Motor neuron (in vitro differentiated cells): ENCODE measurements around the gene GVQW3. TPM values are rescaled to one million over a fixed set of nuclear protein-coding genes. Genes with fewer than 3 reads are reported as not detected.

Experiments used
- ATAC-seq, 8 experiments: fragments of 200-7000 bp; cut with Tn5 transposase; replicated peaks in 6 of 8; 2 replicates each; pipeline ENCODE4 v1.8.0; 2021; ENCODE audit warnings: mild to moderate bottlenecking in 8 of 8, moderate library complexity in 8 of 8
- H3K27ac ChIP-seq, 2 donors: fragments of 250-450 bp; sonication (Bioruptor Pico); 2 replicates each; pipeline ENCODE4 v1.9.0; 2021; ENCODE audit warnings: antibody characterized with exemption in 2 of 2, mild to moderate bottlenecking in 2 of 2, moderate library complexity in 1 of 2
- H3K4me1 ChIP-seq, 2 donors: fragments of 250-450 bp; sonication (Bioruptor Pico); replicated peaks in 1 of 2; 2 replicates each; pipeline ENCODE4 v1.6.1; 2021; ENCODE audit warnings: antibody characterized with exemption in 2 of 2, mild to moderate bottlenecking in 2 of 2, moderate library complexity in 1 of 2
- H3K4me3 ChIP-seq, 5 donors: fragments of 250-450 bp; sonication (Bioruptor Pico); 2 replicates each; pipeline ENCODE4 v1.9.0; 2021; ENCODE audit warnings: antibody characterized with exemption in 5 of 5, mild to moderate bottlenecking in 5 of 5, moderate library complexity in 4 of 5
- WGBS, 10 experiments: fragments of 450-650 bp; shearing (Covaris generic); methylation state at CpG; one replicate each; pipeline ENCODE4 v1.0.0; 2022; 5-methylcytosine and 5-hydroxymethylcytosine counted together
- in situ Hi-C, 9 experiments: fragments of 400-800 bp; cut with MboI; loops; one replicate each; pipeline ENCODE4 v1.15.0; 2021; ENCODE audit warnings: low sequenced_read_pairs in 9 of 9, low pct_unique_long_range_greater_than_20kb in 2 of 9; ENCODE audit not compliant: unreplicated experiment in 9 of 9
- total RNA-seq, 8 experiments: library from RNA; unstranded; fragments of 300-600 nt; gene quantifications; 2 replicates each; pipeline versions ENCODE4 v1.2.3 to v1.2.4, GENCODE V29; 2022

GVQW3 gene
- total RNA-seq, 8 experiments from 2014 or later = 2.4 to 21.1 (median 15.9) TPM

DNA sequence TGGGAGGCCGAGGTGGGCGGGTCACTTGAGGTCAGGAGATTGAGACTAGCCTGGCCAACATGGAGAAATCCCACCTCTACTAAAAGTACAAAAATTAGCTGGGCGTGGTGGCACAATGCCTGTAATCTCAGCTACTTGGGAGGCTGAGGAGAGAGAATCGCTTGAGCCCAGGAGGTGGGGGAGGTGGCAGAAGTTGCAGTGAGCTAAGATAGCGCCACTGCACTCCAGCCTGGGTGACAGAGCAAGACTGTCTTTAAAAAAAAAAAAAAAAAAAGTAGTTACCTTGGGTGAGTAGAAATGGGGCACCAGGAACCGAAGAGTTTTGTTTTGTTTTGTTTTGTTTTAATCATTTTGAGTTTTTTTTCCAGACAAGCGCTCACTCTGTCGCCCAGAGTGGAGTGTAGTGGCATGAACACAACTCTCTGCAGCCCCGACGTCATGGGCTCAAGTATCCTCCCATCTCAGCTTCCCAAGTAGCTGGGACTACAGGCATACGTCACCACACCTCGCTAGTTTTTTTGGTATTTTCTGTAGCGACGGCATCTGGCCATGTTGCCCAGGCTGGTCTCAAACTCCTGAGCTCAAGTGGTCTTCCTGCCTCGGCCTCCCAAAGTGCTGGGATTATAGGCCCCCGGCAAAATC lies 16.0 kb upstream of the GVQW3 start:
- no peak for ATAC-seq
- no peaks in the 10 kb centered on the region for H3K4me1 ChIP-seq
- in situ Hi-C loops = no loop called here
- WGBS, 10 experiments = 71 to 98% (median 93%) methylated on average over 2 to 13 of the region's 16 CpGs; no CpG with 5 or more reads in 2 of the 10 experiments
- no peak overlapping the region for H3K27ac ChIP-seq
- H3K4me3 ChIP-seq = no peak overlapping the region

DNA sequence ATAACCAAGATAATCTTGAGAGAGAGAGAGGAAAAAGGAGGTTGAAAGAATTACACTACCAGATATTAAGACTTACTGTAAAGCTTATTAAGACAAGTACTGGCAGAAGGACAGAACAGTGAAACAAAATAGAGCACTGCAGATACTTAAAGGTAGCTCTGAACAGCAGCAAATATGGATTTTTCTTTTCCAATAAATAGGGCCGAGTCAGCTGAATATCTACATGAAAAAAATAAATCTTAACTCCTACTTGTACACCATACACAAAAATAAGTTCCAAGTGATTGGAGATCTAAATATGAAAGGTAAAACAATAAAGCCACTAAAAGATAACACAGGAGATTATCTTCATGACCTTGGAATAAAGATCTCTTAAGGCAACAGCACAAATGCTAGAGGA lies 12.6 kb upstream of the GVQW3 start:
- no peak for ATAC-seq
- in situ Hi-C loops = no loop called here
- 0 to 100% (median 85%) methylated on average over 1 of the region's 1 CpG for WGBS, 10 experiments

DNA sequence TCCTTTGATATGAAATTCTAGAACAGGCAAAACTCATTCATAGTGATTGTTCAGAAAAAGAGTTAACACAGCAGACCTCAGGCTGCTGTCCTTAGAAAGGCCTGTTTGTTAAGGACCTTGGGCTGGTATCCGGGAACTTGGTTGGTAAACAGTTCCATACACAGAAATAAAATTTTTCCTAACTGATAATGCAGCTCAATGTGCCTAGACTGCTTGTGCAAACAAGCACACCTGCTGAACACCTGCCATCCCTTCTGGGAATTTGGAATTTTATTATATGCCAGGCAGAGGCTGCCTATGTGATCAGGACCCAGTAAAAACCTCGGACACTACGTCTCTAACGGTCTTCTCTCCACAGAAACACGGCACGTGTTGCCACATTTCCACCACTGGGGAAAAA lies 11.7 kb upstream of the GVQW3 start:
- H3K27ac ChIP-seq = no peak overlapping the region
- in situ Hi-C loops = no loop called here
- no peak for ATAC-seq
- 80 to 100% (median 83%) methylated on average over 1 to 6 of the region's 6 CpGs; no CpG with 5 or more reads in 3 of the 10 experiments for WGBS, 10 experiments
- no peaks in the 10 kb centered on the region for H3K4me1 ChIP-seq
- no peak overlapping the region for H3K4me3 ChIP-seq

More for the DNA sequence above, 12.6 kb upstream of the GVQW3 start:
- Histone ChIP-seq H3K27ac (no peak overlapping the region), H3K4me3 (no peak overlapping the region), H3K4me1 (no peaks in the 10 kb centered on the region)

DNA sequence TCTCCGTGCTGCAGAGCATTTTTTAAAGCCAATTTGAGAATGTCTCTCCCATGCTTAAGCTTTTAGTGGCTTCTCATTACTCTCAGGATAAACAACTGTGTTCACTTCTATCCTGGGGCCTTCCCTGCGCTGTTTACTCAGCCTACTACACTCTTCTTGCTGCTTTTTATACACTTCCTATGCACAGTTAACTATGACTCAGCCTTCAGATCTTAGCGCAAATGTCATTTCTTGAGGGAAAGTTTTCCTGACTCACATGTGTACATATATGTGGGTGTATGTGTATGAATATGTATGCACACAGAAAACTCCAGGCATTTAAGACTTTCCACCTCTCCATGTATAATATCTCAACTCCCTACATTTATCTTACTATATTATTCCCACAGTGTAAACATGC lies 10.0 kb upstream of the GVQW3 start:
- Histone ChIP-seq H3K27ac (no peak overlapping the region), H3K4me3 (no peak overlapping the region), H3K4me1 (peaks cover 0 to 7% of the 10 kb centered on the region in 2 donors)
- peak in 6 of 8 experiments; percentile 46 to 98 (median 90) for ATAC-seq
- in situ Hi-C loops = no loop called here
- WGBS, 10 experiments = 0 to 100% (median 91%) methylated on average over 1 to 3 of the region's 3 CpGs; no CpG with 5 or more reads in 2 of the 10 experiments

DNA sequence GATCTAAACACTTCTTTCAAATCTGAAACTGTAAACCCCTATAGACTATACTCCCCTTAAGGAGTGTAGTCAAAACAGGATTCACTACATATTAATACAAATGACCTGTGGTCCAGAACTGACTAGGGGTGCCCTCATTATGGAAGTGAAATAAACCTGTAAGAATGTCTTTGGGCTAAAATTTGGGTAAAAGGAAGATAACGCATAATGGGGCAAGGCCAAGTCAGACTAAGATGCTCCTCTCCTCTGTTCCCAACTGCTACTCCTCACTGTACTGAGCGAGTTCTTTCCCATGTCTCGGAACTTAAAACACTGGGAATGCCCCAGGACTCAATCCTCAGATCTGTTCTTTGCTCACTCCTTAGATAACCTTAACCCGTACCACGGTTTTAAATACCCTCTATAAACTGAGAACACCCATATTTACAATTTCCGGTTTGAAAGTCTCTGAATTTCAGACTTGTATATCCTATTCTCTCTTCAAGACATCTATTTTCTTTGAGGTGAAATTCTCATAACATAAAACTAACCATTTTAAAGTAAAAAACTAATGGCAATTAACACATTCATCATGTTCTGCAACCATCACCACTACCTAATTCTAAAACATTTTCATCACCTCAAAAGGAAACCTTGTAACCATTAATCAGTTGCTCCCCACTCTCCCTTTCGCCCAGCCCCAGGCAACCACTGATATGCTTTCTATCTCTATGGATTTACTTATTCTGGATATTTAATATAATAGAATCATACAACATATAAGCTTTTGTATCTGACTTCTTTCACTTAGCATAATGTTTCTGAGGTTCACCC lies 4.2 kb upstream of the GVQW3 start:
- WGBS, 10 experiments = 66 to 100% (median 88%) methylated on average over 2 to 7 of the region's 7 CpGs; no CpG with 5 or more reads in 1 of the 10 experiments
- no peak overlapping the region for H3K27ac ChIP-seq
- peaks cover 8 to 19% of the 10 kb centered on the region in 2 donors for H3K4me1 ChIP-seq
- in situ Hi-C loops = no loop called here
- ATAC-seq = no peak
- H3K4me3 ChIP-seq = no peak overlapping the region

DNA sequence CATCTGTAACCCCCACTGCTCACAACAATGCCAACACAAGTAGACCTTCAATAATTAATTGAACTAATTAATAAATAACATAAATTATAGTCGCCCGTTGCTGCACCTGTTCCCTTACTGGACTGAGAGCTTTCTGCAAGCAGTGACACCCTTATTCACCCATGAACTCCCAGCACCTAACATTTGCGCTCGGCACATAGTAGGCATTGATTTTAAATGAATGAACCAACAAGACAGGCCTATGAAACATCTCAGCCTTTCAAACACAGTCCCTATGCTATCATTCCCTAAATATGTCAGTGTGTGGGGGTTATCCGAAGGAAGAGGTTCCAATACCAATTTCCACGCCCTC lies 1.3 kb upstream of the GVQW3 start:
- 0 to 40% (median 24%) methylated on average over 2 to 6 of the region's 6 CpGs; no CpG with 5 or more reads in 2 of the 10 experiments for WGBS, 10 experiments
- ATAC-seq = no peak
- Histone ChIP-seq H3K4me3 (peak overlapping the region; percentile 54 to 91 (median 63)), H3K4me1 (peaks cover 25 to 40% of the 10 kb centered on the region in 2 donors), H3K27ac (peak overlapping the region in 1 of 2 donors; percentile 81)
- in situ Hi-C loops = no loop called here

DNA sequence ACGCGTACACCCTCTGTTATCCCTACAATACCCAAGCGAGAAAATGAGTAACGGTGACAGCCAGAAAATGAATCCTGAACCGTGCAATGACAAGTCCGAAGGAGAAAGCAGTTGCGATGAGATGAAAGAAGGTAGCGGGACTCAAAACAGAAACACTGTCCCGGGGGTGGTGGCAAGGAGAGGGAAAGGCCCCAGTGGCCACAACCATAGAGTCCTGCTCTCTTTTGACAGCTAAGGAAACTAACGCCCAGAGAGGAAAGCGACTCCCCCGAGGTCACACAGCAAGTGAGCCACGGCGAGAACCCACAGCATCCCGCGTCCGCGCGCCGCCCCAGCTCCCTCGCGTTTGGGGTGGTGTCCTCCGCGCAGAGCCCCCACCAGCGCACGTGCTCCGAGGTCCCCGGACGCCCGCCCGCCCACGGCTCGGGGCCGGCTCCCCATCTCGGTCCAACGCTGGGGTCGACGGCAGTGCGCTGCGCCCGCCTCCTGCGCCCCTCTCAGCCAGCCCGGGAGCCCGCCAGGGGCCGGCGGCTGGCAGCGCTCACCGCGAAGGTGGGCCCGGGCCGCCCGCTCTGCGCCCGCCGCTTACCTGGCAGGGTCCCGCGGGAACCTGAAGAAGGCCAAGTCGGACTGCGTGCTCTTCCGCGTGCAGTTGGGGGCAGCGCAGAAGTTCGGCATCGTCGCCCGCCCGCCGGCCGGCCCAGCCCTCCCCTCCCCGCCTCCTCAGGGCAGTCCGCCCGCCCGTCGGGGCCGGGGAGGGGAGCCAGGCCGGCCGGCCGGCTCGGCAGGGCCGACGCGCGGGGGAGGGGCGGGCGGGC lies 755 bp upstream of the GVQW3 start:
- Histone ChIP-seq H3K4me3 (peak overlapping the region; percentile 54 to 91 (median 63)), H3K4me1 (peaks cover 27 to 44% of the 10 kb centered on the region in 2 donors), H3K27ac (peak overlapping the region; percentile 57 to 81)
- in situ Hi-C loops = no loop called here
- ATAC-seq = peak in 4 of 8 experiments; percentile 7 to 31 (median 10)
- 0 to 4% (median 0%) methylated on average over 1 to 11 of the region's 85 CpGs; no CpG with 5 or more reads in 1 of the 10 experiments for WGBS, 10 experiments

DNA sequence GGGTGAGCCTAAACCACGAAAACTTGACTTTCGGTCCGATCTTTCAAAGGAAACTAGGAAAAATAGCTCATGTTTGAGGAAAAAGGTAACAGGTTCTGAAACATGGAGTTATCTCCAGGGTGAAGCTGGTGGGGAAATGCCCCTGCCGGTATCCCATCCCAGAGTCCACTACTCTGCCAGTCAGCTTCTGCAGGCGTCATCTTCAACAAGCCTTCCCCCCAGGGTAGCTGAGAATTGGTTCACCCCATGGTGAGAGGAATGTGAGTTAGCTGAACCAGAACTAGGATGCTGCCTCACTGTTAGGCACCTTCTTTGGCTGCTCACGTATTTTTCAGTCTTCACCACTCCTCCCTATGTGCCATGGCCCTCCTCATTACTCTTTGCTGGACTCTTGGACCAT lies 1.1 kb downstream of the GVQW3 start:
- Histone ChIP-seq H3K27ac (no peak overlapping the region), H3K4me1 (peaks cover 40 to 49% of the 10 kb centered on the region in 2 donors), H3K4me3 (peak overlapping the region; percentile 54 to 91 (median 63))
- no peak for ATAC-seq
- in situ Hi-C loops = no loop called here
- WGBS, 10 experiments = 46 to 100% (median 74%) methylated on average over 3 to 6 of the region's 6 CpGs; no CpG with 5 or more reads in 2 of the 10 experiments

DNA sequence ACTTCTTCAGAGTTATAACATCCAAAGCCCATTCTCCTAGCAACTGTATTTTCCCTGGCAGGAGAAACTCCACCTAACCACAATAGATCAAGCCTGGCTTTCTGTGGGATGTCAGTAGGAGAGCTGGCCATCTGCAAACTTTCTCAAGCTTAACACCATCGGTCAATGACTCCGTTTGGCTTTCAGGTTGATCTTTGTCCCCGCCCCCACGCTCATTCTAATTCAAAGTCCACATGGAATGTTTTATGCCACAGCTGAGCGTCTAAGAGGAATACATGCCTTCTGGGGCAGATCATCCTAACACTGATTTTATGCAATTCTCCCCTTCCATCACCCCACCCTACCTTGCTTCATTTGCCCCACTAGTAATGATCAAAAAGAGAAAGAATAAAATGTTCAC lies 4.8 kb downstream of the GVQW3 start:
- no peak overlapping the region for H3K4me3 ChIP-seq
- peaks cover 40 to 62% of the 10 kb centered on the region in 2 donors for H3K4me1 ChIP-seq
- peak in 3 of 8 experiments; percentile 1 to 26 (median 6) for ATAC-seq
- H3K27ac ChIP-seq = no peak overlapping the region
- 13 to 91% (median 28%) methylated on average over 1 to 5 of the region's 5 CpGs; no CpG with 5 or more reads in 2 of the 10 experiments for WGBS, 10 experiments
- in situ Hi-C loops = no loop called here

DNA sequence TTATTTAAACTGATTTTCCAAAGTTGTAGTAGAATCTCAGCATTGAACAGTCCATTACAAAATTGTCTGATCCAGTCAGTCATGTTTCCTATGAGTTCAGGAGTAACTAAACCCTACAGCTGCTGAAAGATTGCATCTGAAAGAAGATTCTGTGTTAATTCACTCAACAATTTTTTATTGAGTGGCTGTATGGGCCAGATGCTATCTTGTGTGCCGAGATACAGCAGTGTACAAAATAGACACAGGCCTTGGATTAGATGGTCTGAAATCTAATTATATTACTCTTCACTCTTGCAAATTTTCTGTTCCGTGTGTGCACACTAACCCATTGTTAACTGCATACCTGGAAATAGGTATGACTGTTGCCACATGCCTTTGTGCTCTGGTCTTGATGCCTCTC lies 7.3 kb downstream of the GVQW3 start:
- ATAC-seq = no peak
- Histone ChIP-seq H3K27ac (no peak overlapping the region), H3K4me1 (peaks cover 23 to 47% of the 10 kb centered on the region in 2 donors), H3K4me3 (no peak overlapping the region)
- in situ Hi-C loops = no loop called here
- WGBS, 10 experiments = 75 to 100% (median 97%) methylated on average over 1 to 2 of the region's 2 CpGs; no CpG with 5 or more reads in 3 of the 10 experiments

DNA sequence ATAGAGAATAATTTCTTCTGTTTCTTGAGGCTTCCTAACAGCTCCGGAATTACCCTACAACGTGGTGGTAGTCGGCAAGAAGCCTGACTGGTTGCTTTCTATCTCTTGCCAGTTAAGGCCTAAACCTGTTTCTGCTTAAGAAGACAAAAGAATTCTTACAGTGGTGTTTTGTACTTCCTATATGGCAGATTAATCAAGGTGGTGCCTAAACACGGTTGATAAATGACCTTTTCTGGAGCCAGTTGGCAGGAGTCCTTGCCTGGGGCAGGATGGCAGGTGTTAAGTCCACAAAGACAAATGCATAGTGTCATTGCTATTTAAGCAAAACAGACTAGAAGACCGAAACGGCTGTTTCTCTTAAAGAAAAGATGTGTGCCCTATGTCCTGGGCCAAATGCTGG lies 9.9 kb downstream of the GVQW3 start:
- H3K4me1 ChIP-seq = peaks cover 13 to 28% of the 10 kb centered on the region in 2 donors
- no peak overlapping the region for H3K4me3 ChIP-seq
- ATAC-seq = no peak
- in situ Hi-C loops = no loop called here
- 10 to 100% (median 80%) methylated on average over 1 to 4 of the region's 6 CpGs; no CpG with 5 or more reads in 1 of the 10 experiments for WGBS, 10 experiments
- no peak overlapping the region for H3K27ac ChIP-seq

DNA sequence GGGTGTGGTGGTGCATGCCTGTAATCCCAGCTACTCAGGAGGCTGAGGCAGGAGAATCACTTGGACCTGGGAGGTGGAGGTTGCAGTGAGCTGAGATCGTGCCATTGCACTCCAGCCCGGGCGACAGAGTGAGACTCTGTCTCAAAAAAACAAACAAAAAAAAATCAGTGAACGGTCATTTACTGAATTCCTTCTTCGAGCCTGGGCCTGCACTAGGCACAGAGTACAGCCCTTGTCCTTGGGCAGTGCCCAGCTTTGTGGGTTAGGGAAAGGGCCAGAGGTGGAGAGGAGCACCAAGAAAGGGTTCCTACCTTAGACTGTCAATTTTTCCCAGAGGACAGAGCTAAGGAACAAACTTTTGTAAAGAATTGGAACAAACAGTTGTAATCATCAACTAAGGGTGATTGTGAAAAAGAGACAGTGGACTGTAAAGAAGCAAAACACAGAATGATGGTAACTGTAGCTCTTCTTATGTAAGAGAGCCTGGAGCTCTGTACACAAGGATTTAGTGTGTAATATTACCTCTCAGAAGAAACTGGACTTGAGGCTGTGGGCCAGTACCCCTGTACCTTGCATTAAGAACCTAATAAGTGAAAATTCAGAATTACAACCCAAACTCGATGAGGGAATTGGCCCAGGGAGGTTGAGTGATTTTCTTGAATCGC lies 10.8 kb downstream of the GVQW3 start:
- in situ Hi-C loops = no loop called here
- 25 to 100% (median 87%) methylated on average over 1 to 5 of the region's 7 CpGs; no CpG with 5 or more reads in 1 of the 10 experiments for WGBS, 10 experiments
- Histone ChIP-seq H3K4me1 (peaks cover 6 to 21% of the 10 kb centered on the region in 2 donors), H3K4me3 (no peak overlapping the region), H3K27ac (no peak overlapping the region)
- no peak for ATAC-seq
